Upper lobe of left lung (tissue), 6 donors: ENCODE results near the gene FBXL7. TPM values are rescaled to one million over a fixed set of nuclear protein-coding genes. Genes with fewer than 3 reads are reported as not detected.

Experiments used
- ATAC-seq, 2 donors: fragments of 200-7000 bp; cut with Tn5 transposase; one replicate each; pipeline ENCODE4 v1.9.1; 2022; ENCODE audit warnings: mild to moderate bottlenecking in 2 of 2, moderate library complexity in 2 of 2; ENCODE audit not compliant: low FRiP score in 2 of 2
- DNase-seq, 2 donors: peaks; one replicate each; pipeline ENCODE4 v3.0.0-alpha.2; 2019 to 2020
- H3K27ac ChIP-seq, 4 donors: fragments of 200-600 bp; sonication (generic); one replicate each; pipeline ENCODE4 v1.5.1; 2016 to 2019
- H3K27me3 ChIP-seq, 4 donors: fragments of 200-600 bp; sonication (generic); one replicate each; pipeline ENCODE4 v1.5.1; 2017 to 2019
- H3K36me3 ChIP-seq, 4 donors: fragments of 200-600 bp; sonication (generic); one replicate each; pipeline ENCODE4 v1.5.1; 2016 to 2019
- H3K4me1 ChIP-seq, 4 donors: fragments of 200-600 bp; sonication (generic); one replicate each; pipeline ENCODE4 v1.5.1; 2018 to 2019
- H3K4me3 ChIP-seq, 4 donors: fragments of 200-600 bp; sonication (generic); one replicate each; pipeline ENCODE4 v1.5.1; 2017 to 2019; ENCODE audit warnings: mild to moderate bottlenecking in 2 of 4, moderate library complexity in 1 of 4
- H3K9me3 ChIP-seq, 4 donors: fragments of 200-600 bp; sonication (generic); one replicate each; pipeline ENCODE4 v1.5.1; 2018 to 2019
- CTCF ChIP-seq, 6 experiments: fragments of 450-650 bp in 4 of 6; fragments of 200-600 bp in 2 of 6; sonication (generic) in 2 of 6; IDR thresholded peaks; one replicate each; pipeline ENCODE4 v1.5.1; 2016 to 2019; ENCODE audit warnings: antibody characterized with exemption in 6 of 6
- EP300 ChIP-seq, 4 donors: sonication (generic); formaldehyde crosslinking; IDR thresholded peaks; one replicate each; pipeline ENCODE4 v1.5.1; 2017; ENCODE audit warnings: antibody characterized with exemption in 4 of 4, control low read depth in 2 of 4
- POLR2A ChIP-seq, 4 donors: fragments of 450-650 bp; IDR thresholded peaks; one replicate each; pipeline ENCODE4 v1.5.1; 2016 to 2017; ENCODE audit warnings: antibody characterized with exemption in 4 of 4, mild to moderate bottlenecking in 2 of 4
- POLR2AphosphoS5 ChIP-seq, 2 donors: sonication (generic); formaldehyde crosslinking; IDR thresholded peaks; one replicate each; pipeline ENCODE4 v1.5.1; 2017; ENCODE audit warnings: antibody characterized with exemption in 2 of 2
- WGBS, 2 donors: methylation state at CpG; one replicate each; pipeline ENCODE4 v1.1.5; 2017 to 2018; 5-methylcytosine and 5-hydroxymethylcytosine counted together
- total RNA-seq, 6 donors: library from RNA; depleted of rRNA in 4 of 6; stranded (reverse); fragments of >200 nt in 4 of 6; gene quantifications; one replicate each; pipeline versions ENCODE4 v1.1.0 to v1.2.1, GENCODE V29; 2016 to 2021
- donor health status: DM: no; HTN: no; CAD: no; lungs with moderate emphysema.
- donor health status: DM: no; HTN: yes; CAD: no; lungs with severe emphysema.

FBXL7 gene
- total RNA-seq, 6 donors from 2014 or later = 4.9 to 13.6 (median 6.9) TPM

DNA sequence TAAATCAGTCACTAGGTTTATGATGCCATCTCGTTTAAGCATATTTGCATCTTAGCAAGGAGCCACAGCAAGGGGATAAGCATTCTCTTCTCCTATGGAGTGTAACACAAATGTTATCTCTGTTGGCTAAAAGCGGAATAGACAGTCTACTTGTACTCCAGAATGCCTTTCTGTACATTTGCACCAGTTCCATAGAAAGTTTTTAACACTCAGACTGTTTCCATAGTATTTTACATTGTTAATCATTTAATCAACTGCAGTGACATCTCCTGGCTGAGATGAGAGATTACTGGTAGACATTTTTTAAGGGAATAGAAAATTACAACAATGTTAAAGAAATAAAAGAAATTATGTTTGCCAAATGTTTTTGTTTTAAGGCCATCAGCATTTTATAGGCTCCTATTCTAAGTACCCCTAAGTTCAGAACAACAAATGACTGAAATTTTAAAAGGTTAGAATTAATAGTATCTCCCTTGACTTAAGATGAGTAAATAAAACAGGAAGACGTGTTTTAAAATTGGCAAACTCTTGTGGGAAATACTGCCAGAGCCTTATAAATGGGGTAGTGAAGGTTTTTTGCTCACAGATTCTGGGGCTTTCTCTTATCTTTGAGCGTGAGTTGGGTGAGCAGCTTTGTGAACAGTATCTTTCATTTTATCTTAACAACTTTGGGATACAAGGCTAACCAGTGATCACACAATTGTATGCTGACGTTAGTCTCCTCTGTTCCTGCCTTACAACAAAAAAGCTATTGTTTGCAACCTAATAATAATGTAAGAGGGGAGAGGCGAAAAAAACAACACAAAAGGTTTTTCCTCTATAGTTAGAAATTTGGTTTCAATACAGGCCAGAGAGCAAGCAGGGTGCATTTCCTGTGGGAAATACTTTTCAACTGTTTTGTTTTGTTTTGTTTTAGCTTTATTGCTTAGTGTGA lies 294.3 kb downstream of the FBXL7 start:
- H3K4me1 ChIP-seq = peaks cover 4 to 19% (median 9%) of the 10 kb centered on the region in 4 donors
- 49 to 50% methylated on average over 6 of the region's 6 CpGs for WGBS, 2 donors
- H3K36me3 ChIP-seq = no peaks in the 10 kb centered on the region
- DNase-seq = no peak
- no peaks in the 10 kb centered on the region for H3K9me3 ChIP-seq
- TF ChIP-seq EP300 (IDR thresholded peaks at IDR 0.05) = no peak
- TF ChIP-seq CTCF (IDR thresholded peaks at IDR 0.05) = peak in 3 of 6 experiments; percentile 9 to 28 (median 23)
- TF ChIP-seq POLR2A (IDR thresholded peaks at IDR 0.05) = no peak
- no peak for ATAC-seq
- H3K27me3 ChIP-seq = no peaks in the 10 kb centered on the region
- H3K4me3 ChIP-seq = no peak overlapping the region
- H3K27ac ChIP-seq = peak overlapping the region in 1 of 4 donors; percentile 19

GRCh38 chr5:15796096-15796495 lies 296.1 kb downstream of the FBXL7 start:
- TF ChIP-seq EP300 (IDR thresholded peaks at IDR 0.05) = no peak
- no peak for TF ChIP-seq POLR2AphosphoS5 (IDR thresholded peaks at IDR 0.05)
- Histone ChIP-seq H3K9me3 (no peaks in the 10 kb centered on the region), H3K27ac (no peak overlapping the region), H3K4me1 (peaks cover 4 to 19% (median 9%) of the 10 kb centered on the region in 4 donors), H3K27me3 (no peaks in the 10 kb centered on the region), H3K4me3 (no peak overlapping the region), H3K36me3 (no peaks in the 10 kb centered on the region)
- ATAC-seq = no peak
- WGBS, 2 donors = 58 to 61% methylated on average over 2 of the region's 2 CpGs
- no peak for DNase-seq

GRCh38 chr5:15796557-15796956 lies 296.6 kb downstream of the FBXL7 start:
- Histone ChIP-seq H3K36me3 (no peaks in the 10 kb centered on the region), H3K27me3 (no peaks in the 10 kb centered on the region), H3K27ac (no peak overlapping the region), H3K4me3 (no peak overlapping the region), H3K4me1 (peaks cover 4 to 19% (median 9%) of the 10 kb centered on the region in 4 donors), H3K9me3 (no peaks in the 10 kb centered on the region)
- 87 to 89% methylated on average over 6 of the region's 6 CpGs for WGBS, 2 donors
- TF ChIP-seq EP300 (IDR thresholded peaks at IDR 0.05) = no peak
- no peak for TF ChIP-seq POLR2A (IDR thresholded peaks at IDR 0.05)
- TF ChIP-seq CTCF (IDR thresholded peaks at IDR 0.05) = no peak
- TF ChIP-seq POLR2AphosphoS5 (IDR thresholded peaks at IDR 0.05) = no peak
- no peak for ATAC-seq
- no peak for DNase-seq

DNA sequence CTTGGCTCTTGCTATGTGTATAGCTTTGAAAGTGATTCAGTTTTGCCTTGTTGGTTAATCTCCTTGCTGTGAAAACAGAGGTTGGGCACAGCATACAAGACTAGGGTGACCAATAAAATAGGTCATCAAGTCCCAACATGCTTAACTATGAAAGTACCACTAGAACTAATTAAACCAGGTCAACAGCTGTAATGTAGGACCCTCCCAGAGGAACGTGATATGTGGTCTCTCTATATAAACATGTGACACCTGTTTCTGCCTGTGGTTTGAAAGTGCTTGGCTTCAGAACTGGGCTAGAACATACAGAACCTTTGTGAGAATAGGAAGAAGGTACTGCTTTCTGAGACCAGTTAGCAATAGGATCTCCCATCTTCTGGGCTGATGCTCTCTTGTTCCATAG lies 297.1 kb downstream of the FBXL7 start:
- H3K4me3 ChIP-seq = no peak overlapping the region
- ATAC-seq = no peak
- H3K4me1 ChIP-seq = peaks cover 4 to 19% (median 9%) of the 10 kb centered on the region in 4 donors

More for the DNA sequence above, 297.1 kb downstream of the FBXL7 start:
- TF ChIP-seq POLR2A (IDR thresholded peaks at IDR 0.05) (no peak), CTCF (IDR thresholded peaks at IDR 0.05) (no peak), POLR2AphosphoS5 (IDR thresholded peaks at IDR 0.05) (no peak), EP300 (IDR thresholded peaks at IDR 0.05) (no peak)
- Histone ChIP-seq H3K36me3 (no peaks in the 10 kb centered on the region), H3K9me3 (no peaks in the 10 kb centered on the region), H3K27me3 (no peaks in the 10 kb centered on the region), H3K27ac (no peak overlapping the region)
- no peak for DNase-seq
- 45 to 56% methylated on average over 1 of the region's 1 CpG for WGBS, 2 donors
